GM21390 (cell line): ENCODE data around the gene ADGRB3.

ENCODE experiments used
- ATAC-seq: cut with Tn5 transposase; IDR thresholded peaks from one replicate; pipeline ENCODE4 v1.9.1; 2021; ENCODE audit not compliant: unreplicated experiment

Gene ADGRB3

GRCh38 chr6:69018906-69019305, 383.8 kb downstream of the ADGRB3 start:
- no peak for ATAC-seq

GRCh38 chr6:69019832-69020231, 384.8 kb downstream of the ADGRB3 start:
- no peak for ATAC-seq

DNA sequence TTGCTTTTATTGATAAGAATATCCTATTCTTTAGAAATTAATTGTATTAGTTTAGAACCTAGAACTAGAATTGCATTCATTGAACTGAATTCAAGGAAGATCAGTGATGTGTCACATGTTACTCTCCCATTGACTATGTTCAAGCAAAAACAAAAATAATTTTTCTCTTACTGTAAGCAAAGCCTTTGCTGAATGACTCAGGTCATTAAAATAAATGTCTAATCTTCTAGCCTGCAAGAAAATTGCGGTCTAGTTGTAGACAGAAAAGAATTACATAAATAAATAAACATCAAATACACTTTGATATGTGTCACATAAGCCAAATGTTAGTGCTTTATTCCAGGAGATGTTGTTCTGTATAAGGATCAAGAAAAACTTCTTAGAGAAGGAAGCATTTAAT, 387.9 kb downstream of the ADGRB3 start:
- ATAC-seq = no peak

- ATAC-seq = no peak
Measured at GRCh38 chr6:69026243-69026642, 391.2 kb downstream of the ADGRB3 start.

DNA sequence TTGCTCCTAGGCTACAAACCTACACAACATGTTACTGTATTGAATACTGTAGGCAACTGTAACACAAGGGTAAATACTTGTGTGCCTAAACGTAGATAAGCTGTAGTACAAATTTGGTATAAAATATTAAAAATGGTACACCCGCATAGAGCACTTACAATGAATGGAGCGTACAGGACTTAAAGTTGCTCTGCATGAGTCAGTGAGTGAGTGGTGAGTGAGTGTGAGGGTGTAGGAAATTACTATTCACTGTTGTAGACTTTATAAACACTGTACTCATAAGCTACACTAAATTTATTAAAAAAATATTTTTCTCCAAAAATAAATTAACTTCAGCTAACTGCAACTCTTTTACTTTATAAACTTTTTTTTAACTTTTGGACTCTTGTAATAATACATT, 391.6 kb downstream of the ADGRB3 start:
- ATAC-seq = no peak

DNA sequence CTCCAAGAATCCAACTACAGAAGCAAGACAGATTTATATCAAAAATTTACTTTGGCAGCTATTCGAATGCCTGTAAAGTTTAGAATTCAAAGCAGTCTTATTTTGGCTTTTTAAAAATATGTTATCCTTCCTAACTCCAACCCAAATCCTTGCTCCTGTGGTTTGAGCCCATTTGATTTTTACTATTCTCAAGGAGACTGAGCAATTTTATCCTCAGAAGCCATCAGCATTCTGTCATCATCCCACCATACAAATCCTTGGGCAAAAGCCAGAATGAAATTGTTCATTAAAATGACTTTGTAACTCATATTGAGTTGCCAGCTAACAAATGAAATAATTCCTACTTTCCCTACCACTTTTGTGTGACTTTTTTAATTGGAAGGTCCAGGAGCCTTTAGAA, 392.8 kb downstream of the ADGRB3 start:
- no peak for ATAC-seq

DNA sequence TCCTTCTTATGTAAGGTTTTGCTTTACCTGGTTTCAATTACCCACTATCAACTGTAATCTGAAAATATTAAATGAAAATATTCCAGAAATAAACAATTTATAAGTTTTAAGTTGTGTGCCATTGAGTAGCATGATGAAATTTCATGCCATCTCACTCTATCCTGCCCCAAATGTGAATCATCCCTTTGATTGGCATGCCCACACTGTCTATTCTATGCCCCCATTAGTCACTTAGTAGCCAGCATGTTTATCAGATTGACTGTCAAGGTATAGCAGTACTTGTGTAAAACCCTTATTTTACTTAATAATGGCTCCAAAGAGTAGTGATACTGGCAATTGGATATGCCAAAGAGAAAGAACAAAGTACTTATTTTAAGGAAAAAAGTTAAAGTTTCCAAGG, 403.8 kb downstream of the ADGRB3 start:
- no peak for ATAC-seq

- ATAC-seq = no peak
Measured at GRCh38 chr6:69042297-69042696, 407.2 kb downstream of the ADGRB3 start.

- ATAC-seq = no peak
Measured at GRCh38 chr6:69044534-69044933, 409.5 kb downstream of the ADGRB3 start.

DNA sequence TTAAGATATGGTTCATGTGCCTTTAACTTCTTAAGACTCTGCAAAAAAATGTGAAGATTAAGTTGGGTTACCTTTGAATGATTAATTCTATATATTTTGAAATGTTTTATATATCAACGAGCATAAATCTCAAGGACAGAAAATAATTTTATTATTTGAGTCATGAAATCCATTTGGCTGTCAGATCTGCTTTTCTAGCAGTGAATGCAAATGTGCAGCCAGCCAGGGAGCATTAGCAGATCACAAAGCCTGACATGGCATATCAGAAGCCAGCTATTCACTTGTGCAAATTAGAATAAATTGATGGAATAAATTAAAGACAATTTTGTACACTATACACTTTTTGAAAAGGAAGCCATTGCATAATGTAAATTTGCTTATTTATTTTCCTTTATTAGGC, 424.3 kb downstream of the ADGRB3 start:
- ATAC-seq = no peak

GRCh38 chr6:69061066-69061465, 426.0 kb downstream of the ADGRB3 start:
- ATAC-seq = no peak

DNA sequence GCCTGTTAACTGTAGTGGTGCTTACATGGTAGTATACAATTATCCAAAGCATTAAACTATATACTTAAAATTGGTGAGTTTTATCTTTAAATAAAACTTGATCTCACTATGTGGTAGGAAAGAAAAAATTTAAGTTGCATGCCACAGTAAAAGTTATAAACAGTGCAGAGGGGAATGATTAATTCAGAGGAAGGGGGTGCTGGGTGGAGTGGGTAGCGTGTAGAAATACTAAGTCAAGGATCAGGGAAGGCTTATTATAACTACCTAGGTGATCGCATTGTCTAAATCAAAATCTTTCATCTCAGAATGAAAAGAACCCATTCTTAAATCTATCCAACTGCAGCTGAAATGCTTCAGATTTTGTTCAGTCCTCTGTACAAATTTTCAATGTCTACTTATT, 428.3 kb downstream of the ADGRB3 start:
- no peak for ATAC-seq

GRCh38 chr6:69064226-69064625, 429.1 kb downstream of the ADGRB3 start:
- ATAC-seq = no peak

- ATAC-seq = no peak
Measured at GRCh38 chr6:69069881-69070280, 434.8 kb downstream of the ADGRB3 start.

DNA sequence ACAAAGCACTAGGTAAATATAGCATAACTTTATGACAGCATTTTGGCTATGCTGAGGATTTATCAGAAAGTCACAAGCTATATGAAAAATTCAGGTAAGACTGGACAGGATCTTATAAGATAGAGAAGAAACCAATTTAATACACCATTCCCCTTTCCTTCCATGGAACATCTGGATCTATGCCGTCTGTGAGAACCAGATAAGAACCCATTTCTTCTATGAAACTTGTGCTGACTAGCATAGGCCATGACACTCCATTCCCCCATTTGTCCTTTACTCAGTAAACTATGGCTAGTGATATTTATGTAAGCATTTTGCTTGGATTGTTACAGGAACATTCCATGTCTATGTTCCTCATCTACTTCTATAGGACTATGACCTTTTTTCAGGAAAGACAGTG, 437.7 kb downstream of the ADGRB3 start:
- no peak for ATAC-seq

DNA sequence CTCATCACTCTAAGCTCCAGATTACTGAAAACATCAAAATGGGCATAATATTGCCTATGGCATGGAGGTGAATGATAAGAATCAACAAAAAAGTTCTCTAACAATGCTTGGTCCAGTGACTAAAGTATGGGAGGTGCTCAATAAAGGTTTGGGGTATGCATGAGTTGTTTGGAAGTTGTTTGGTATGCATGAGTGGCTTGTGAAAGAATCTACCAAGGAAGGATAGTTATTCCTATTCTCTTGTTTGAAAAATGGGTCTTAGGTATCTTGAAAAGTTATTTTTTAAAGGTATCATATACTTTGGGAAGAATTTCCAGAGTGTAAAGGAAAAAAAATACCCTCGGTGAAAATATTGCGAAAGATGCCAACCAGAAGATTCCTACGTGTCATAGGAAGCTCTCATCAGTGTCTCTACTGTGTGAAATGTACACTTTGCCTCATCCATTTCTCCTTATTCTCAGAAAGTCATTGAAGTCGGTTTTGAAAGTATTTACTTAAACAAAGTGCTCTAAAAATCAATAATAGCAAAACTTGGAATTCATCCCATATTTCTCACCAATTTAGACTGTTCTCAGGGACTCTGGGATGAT, 449.8 kb downstream of the ADGRB3 start:
- ATAC-seq = no peak

GRCh38 chr6:69086689-69087088, 451.6 kb downstream of the ADGRB3 start:
- ATAC-seq = no peak

DNA sequence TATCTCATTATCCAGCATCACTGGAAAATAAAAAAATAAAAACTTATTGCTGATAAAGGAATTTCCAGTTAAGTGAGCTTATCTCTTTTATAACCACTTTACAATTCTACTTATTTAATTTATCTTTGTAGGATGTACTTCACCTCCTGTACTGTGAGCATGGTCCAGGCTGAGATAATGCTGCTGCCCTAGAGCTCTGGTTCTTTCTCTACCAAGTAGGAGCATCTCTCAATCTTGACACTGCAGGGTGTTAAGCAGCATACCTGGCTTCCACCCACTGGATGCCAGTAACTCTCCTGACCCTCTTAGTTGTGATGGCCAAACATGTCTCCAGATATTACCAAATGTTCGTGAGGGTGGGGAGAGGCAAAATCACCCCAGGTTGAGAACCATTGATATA, 454.5 kb downstream of the ADGRB3 start:
- no peak for ATAC-seq

GRCh38 chr6:69090132-69090531, 455.1 kb downstream of the ADGRB3 start:
- no peak for ATAC-seq

DNA sequence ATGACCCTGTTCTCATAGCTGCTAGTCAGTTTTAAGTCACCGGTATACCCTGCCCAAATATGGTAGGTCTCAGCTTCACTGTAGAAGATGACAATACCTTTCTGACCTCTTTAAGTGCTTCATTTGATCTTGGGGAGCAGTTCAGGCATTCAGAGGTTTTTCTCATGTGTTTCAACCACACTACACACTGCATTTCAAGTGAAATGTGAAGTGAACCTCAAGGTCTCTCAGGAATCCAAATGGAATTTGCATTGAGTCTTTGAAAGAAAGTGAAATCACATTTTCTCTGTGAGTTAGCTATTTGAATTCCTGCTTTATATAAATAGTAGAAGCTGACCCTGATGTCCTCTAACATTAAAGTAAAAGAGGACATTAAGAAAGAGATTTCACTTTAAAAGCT, 461.6 kb downstream of the ADGRB3 start:
- ATAC-seq = no peak

- no peak for ATAC-seq
Measured at GRCh38 chr6:69097948-69098347, 462.9 kb downstream of the ADGRB3 start.

- no peak for ATAC-seq
Measured at GRCh38 chr6:69098910-69099309, 463.8 kb downstream of the ADGRB3 start.

DNA sequence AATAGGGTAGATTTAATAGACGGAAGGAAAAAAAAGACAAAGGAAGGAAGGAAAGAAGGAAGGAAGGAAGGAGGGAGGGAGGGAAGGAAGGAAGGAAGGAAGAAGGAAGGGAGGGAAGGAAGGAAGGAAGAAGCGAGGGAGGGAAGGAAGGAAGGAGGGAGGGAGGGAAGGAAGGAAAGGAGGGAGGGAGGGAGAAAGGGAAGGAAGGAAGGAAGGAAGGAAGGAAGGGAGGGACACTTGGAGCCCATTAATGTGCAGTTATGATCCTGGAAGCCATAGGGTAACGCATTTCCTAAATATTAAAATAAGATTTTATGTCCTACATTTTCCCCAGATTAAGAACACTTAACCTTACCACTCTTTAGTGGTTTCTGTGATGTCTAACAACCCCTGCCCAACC, 465.7 kb downstream of the ADGRB3 start:
- ATAC-seq = no peak

GRCh38 chr6:69102416-69102815, 467.3 kb downstream of the ADGRB3 start:
- ATAC-seq = no peak
